K562 (cell line): ENCODE measurements around the gene UBE2I. TPM values are rescaled to one million over a fixed set of nuclear protein-coding genes. Genes with fewer than 3 reads are reported as not detected.

Experiments
- CAMTA2 ChIP-seq: fragments of 250-450 bp; sonication (Bioruptor Pico); conservative IDR thresholded peaks from 2 replicates; pipeline ENCODE4 v1.5.1; 2022
- CGGBP1 ChIP-seq: fragments of 250-450 bp; sonication (Bioruptor Pico); IDR thresholded peaks from 2 replicates; pipeline ENCODE4 v1.9.0; 2021; ENCODE audit warnings: mild to moderate bottlenecking
- ERF ChIP-seq: fragments of 450-650 bp; formaldehyde crosslinking; IDR thresholded peaks from 2 replicates; pipeline ENCODE4 v1.4.0; 2020; ENCODE audit warnings: mild to moderate bottlenecking, mixed read lengths
- ILK ChIP-seq: fragments of 450-650 bp; IDR thresholded peaks from 2 replicates; pipeline ENCODE4 v1.6.1; 2016; ENCODE audit warnings: missing genetic modification characterization, low read depth, mild to moderate bottlenecking, missing compliant biosample characterization, moderate library complexity, borderline replicate concordance
- NFRKB ChIP-seq: fragments of 450-650 bp; IDR thresholded peaks from 2 replicates; pipeline ENCODE4 v1.6.1; 2016; ENCODE audit warnings: low read depth
- REST ChIP-seq, 2 experiments: fragments of 450-650 bp; formaldehyde crosslinking in 1 of 2; IDR thresholded peaks; 2 replicates each; pipeline versions ENCODE4 v1.4.0 to v1.6.1; 2014 to 2020; ENCODE audit warnings: mild to moderate bottlenecking in 2 of 2, borderline replicate concordance in 1 of 2, low read depth in 1 of 2
- SPI1 ChIP-seq: IDR thresholded peaks from 2 replicates; pipeline ENCODE4 v1.6.1; 2011; ENCODE audit warnings: low read depth, low read length, control low read depth, borderline replicate concordance
- THRB ChIP-seq: fragments of 450-650 bp; formaldehyde crosslinking; conservative IDR thresholded peaks from 2 replicates; pipeline ENCODE4 v1.4.0; 2022; ENCODE audit warnings: mild to moderate bottlenecking, missing genetic modification characterization
- TRIM25 ChIP-seq: fragments of 450-650 bp; IDR thresholded peaks from 2 replicates; pipeline ENCODE4 v1.7.0; 2016; ENCODE audit warnings: borderline replicate concordance
- ZNF140 ChIP-seq: fragments of 250-450 bp; sonication (Bioruptor Pico); IDR thresholded peaks from 2 replicates; pipeline ENCODE4 v1.8.0; 2021; ENCODE audit warnings: moderate library complexity, mild to moderate bottlenecking, inconsistent platforms
- ZNF197 ChIP-seq: fragments of 200-800 bp; sonication (Bioruptor generic); IDR thresholded peaks from 2 replicates; pipeline ENCODE4 v1.6.1; 2016; ENCODE audit warnings: low read depth, missing genetic modification characterization, missing compliant biosample characterization
- ZNF584 ChIP-seq: fragments of 200-800 bp; sonication (Bioruptor generic); IDR thresholded peaks from 2 replicates; pipeline ENCODE4 v1.6.1; 2016; ENCODE audit warnings: low read depth, mild to moderate bottlenecking, missing genetic modification characterization, missing compliant biosample characterization
- ZNF695 ChIP-seq: fragments of 450-650 bp; formaldehyde crosslinking; IDR thresholded peaks from 2 replicates; pipeline ENCODE4 v1.4.0; 2020; ENCODE audit warnings: mild to moderate bottlenecking, moderate library complexity
- polyA plus RNA-seq, 8 experiments: library from polyadenylated mRNA; depleted of rRNA in 4 of 8; stranded (reverse) in 5 of 8; unstranded in 3 of 8; fragments of >200 nt; fragmentation: Nextera tagmentation in 2 of 8; fragmentation: Illumina TruSeq in 1 of 8; extraction: Ambion mirVana in 2 of 8; extraction: Trizol in 1 of 8; gene quantifications; 2 replicates each; pipeline versions ENCODE4 v1.2.1 to v1.2.3, GENCODE V29; 2011 to 2014; ENCODE audit warnings: inconsistent platforms in 1 of 8, missing spikeins in 1 of 8
- total RNA-seq, 7 experiments: library from RNA; depleted of rRNA in 6 of 7; stranded (reverse); fragments of >200 nt in 6 of 7; fragmentation: Illumina TruSeq in 2 of 7; extraction: Trizol in 2 of 7; gene quantifications; 2 replicates each; pipeline versions ENCODE4 v1.2.1 to v1.2.3, GENCODE V29; 2011 to 2021; ENCODE audit warnings: low replicate concordance in 1 of 7
- TF ChIP-seq, protein P1 (sequence below): IDR thresholded peaks from 3 replicates; pipeline ENCODE4 v1.6.1; 2011; ENCODE audit warnings: borderline replicate concordance, mild to moderate bottlenecking; ENCODE audit not compliant: insufficient read length, insufficient read depth

The UBE2I gene
- total and polyA plus RNA-seq, 9 of the 15 experiments (the other 6 are each of a cell fraction or from before 2014, with no cell fraction given): 36.6 to 254 (median 104) TPM

- no peak for TF ChIP-seq REST (IDR thresholded peaks at IDR 0.05; ENCODE audit: borderline replicate concordance)
- peak; percentile 88 for TF ChIP-seq REST (CRISPR knock-in tag; IDR thresholded peaks at IDR 0.05; ENCODE audit: low read depth)
- TF ChIP-seq ILK (tag): peak; percentile 93
- no peak for TF ChIP-seq CGGBP1 (CRISPR knock-in tag)
- TF ChIP-seq, protein P1, sequence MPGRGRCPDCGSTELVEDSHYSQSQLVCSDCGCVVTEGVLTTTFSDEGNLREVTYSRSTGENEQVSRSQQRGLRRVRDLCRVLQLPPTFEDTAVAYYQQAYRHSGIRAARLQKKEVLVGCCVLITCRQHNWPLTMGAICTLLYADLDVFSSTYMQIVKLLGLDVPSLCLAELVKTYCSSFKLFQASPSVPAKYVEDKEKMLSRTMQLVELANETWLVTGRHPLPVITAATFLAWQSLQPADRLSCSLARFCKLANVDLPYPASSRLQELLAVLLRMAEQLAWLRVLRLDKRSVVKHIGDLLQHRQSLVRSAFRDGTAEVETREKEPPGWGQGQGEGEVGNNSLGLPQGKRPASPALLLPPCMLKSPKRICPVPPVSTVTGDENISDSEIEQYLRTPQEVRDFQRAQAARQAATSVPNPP: no peak
- peak; percentile 100 for TF ChIP-seq ZNF197 (CRISPR knock-in tag)
- TF ChIP-seq THRB (CRISPR knock-in tag): peak; percentile 99
- TF ChIP-seq TRIM25: no peak
- no peak for TF ChIP-seq SPI1
- TF ChIP-seq ZNF140 (CRISPR knock-in tag): peak; percentile 95
- no peak for TF ChIP-seq NFRKB
- TF ChIP-seq CAMTA2 (CRISPR knock-in tag): peak; percentile 96
- TF ChIP-seq ZNF584 (CRISPR knock-in tag): peak; percentile 100
- peak; percentile 77; the same call in 1 of the 2 replicates for TF ChIP-seq ZNF695 (CRISPR knock-in tag)
- peak; percentile 99 for TF ChIP-seq ERF (CRISPR knock-in tag)
Observed at GRCh38 chr16:1293921-1294656, 15.3 kb upstream of the UBE2I start (continued).
